D341Med (cell line): ENCODE data around the gene KDELR1.
A peak's percentile ranks its signal among the peaks of the same experiment; 100 is the strongest.
"Not testable (repeated sequence)": the region's sequence is repeated elsewhere in the genome, so short reads cannot be mapped to it uniquely, and the experiment has no call there.

Experiments
- DNase-seq: peaks from one replicate; pipeline ENCODE4 v3.0.0; 2012; ENCODE audit warnings: low spot score

The KDELR1 gene

DNA sequence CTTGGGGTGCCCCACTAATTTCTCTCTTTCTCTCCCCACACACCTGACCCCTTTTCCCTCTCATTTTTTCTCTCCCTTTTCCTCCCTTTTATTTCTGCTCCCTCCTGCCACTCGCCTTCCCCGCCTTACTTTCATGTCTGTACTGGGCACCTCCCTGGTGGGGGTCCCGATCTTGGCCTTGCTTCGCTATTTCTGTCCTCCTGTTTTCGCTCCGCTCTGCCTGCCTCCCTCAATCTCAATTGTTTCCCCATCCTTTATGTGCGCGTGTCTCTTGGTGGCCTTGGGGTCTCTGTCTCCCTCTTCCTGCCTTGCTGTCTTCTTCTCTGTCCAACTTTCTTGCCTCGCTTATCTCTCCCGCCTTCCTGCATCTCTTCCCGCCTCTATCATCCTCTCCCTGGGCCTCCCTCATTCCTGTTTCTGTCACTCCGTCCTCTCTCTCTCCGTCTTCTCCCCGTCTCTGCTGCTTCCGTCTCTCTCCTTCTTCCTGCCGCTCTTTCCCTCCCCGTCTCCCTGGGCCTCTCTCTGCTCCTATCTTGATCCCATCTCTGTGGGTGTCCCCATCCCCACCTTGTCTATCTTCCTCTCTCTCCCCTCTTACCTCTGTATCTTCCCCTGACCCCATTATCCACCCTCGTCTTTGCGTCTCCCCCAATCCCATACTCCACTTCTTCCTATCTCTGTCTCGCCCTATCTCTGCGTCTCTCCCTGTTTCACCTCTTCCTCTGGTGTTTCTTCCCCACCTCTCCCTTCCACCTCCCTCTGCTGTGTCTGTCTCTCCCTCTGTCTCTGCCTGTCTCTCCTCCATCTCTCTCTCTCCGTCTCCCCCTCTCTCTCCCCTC, 6.1 kb upstream of the KDELR1 start:
- no peak for DNase-seq

DNA sequence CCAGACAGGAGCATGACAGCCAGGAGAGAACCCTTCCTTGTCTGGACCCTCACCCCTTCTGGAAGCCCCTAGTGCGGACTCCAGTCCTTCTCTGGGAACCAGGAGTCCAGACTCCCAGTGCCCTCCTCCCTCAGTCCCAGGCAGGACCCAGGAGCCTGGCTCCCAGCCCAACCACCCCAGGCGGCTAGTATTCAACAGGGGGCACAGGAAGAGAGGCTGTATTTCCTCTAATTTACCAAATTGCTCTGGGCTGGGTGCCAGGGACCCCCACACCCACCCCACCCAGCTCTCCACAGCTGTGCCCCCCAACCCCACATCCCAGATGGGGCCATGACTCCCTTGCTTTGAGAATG, 5.4 kb upstream of the KDELR1 start:
- DNase-seq, result no peak

- no peak for DNase-seq
Observed at GRCh38 chr19:48396016-48396823, 4.9 kb upstream of the KDELR1 start.

DNA sequence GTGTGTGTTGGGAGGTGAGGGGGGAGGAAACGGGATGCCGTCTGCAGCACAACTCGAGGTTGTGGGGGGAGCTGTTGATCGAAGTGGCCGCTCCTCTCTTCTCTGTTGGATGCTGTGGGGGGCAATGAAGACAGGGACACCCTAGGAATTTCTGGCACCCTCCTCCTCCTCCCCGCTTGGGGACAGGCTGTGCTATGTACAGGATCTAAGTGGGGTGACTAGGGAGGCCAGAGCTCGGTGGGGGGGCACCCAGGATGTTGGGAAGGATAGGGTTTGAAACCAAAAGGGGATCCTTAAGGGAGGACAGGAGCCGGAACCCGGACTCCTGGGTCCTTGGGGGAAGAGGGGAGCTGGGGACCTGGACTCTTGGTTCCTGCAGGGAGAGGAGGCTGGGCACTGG, 4.1 kb upstream of the KDELR1 start:
- no peak for DNase-seq

DNA sequence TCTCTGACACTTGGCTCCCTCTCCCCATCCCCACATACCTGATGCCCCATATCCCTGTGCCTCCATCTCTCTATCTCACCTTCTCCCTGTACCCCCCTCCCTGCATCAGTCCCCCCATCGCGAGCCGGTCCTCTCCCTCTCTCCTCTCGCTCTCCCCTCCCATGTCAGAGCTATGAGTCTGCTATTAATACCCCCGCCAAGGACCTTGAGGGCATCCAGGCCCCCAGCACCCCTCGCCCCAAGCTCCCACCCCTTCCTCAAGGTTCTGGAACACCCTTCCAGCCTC, 3.8 kb upstream of the KDELR1 start:
- DNase-seq, result no peak

DNA sequence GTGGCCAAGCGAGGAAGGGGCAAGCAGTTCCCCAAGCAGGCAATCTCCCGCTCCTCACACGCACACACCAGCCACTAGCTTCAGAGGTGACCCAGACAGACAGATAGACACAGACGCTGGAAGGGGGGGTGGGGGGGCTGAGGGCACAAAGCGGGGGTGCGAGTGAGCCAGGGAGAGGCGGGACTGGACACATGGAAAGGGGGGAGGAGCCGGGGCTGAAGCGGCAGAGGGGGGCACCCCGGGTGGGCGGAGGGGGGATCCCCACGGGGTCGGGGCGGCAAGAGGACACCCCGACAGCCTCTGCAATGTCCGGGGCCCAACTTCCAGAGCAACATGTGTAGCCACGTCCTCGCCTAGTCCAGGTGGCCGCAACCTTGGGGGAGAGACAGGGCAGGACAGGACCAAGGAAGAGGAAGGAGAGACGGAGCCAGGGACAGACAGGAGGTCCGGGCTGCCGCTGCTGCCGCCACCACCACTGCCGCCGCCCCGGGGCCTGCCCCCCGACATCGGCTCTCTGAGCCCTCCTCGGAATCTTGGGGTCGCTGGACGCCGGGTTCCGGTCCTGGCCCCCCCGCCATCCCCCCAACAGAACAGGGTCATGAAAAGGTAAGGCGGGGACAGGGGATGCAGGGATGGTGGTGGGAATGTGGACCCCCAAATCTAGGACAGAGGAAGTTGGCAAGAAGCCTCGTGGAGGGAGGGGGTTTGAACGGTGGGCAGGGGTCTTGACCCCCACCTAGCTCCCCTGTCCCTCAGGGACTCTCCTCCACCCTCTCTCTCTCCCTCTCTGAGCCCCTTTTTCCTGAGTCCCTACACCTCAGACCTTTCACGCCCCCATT, 3.2 kb upstream of the KDELR1 start:
- no peak for DNase-seq

DNA sequence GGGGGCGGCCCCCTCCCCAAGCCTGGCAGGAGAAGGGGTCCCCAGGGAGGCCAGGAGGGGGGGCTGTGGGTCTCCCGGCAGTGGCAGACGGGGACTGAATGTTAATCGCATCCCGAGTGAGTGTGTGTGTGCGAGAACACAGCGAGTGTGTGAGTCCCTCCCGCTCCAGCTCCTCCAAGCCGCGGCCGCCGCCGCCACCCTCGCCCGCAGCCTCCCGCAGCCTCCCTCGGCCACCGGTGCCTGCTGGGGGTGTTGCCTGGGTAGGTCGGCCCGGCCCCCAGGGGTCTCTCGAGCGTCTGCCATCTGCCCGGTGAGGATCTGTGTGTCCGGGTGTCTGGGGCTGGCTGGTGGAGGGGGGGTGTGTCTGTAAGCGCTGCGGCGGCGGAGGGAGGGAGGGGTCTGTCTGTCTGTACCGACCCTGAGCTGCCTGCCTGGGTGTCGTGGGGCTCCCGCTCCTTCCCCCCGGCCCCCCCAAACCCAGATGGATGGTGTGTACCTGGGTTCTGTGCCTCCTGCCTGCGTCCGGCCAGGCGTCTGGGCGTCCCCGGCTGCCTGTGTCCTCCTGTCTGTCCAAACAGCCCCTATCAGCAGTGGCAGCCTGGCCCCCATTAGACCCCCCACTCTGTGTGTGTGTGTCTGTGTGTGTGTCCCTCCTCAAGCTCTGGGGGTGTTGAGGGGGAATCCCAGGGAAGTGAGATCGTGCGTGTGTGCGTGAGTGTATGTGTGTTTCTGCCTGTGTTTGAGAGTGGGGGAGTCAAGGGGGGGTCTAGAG, 2.4 kb upstream of the KDELR1 start, which contains the start of gene GRIN2D:
GRIN2D (plus strand) TSS at position 110 of the 772 bp plus-strand sequence. CDS start 4,725 bp downstream, outside the sequence.
- DNase-seq, result peak; percentile 86

- no peak for DNase-seq
Observed at GRCh38 chr19:48392860-48393558, 1.7 kb upstream of the KDELR1 start.

- not testable (repeated sequence) for DNase-seq
Observed at GRCh38 chr19:48392006-48392344, 624 bp upstream of the KDELR1 start.

- peak; percentile 81 for DNase-seq
Observed at GRCh38 chr19:48390188-48391099, 907 bp downstream of the KDELR1 start.

GRCh38 chr19:48386981-48387380, 4.4 kb downstream of the KDELR1 start:
- DNase-seq, result no peak

DNA sequence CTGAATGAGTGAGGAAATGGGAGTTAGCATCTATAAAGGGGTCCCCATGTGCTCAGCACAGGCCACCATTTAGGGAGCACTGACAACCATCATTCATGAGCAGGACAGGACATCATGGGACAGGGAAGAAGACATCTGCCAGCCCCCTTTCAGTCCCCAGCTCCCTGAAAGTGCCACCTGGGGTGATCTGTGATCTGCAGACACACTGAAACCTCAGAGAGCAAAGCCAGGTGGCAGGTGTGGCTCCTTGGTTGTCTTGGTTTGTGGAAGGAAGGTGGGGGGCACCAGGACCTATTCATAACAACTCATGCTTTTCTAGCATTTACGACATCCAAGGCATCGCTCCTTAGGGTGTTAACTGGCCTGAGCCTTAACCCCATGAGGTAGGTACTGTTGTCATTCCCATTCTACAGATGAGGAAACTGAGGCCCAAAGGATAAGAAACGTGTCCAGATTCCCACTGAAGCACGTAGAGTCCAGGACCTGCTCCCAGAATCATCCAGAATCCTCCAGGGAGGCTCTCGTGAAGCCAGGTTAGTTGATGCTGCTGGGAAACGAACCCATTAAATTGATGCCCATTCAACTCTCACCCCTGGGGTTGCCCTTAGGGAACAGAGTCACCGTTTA, 5.8 kb downstream of the KDELR1 start:
- DNase-seq, result no peak

DNA sequence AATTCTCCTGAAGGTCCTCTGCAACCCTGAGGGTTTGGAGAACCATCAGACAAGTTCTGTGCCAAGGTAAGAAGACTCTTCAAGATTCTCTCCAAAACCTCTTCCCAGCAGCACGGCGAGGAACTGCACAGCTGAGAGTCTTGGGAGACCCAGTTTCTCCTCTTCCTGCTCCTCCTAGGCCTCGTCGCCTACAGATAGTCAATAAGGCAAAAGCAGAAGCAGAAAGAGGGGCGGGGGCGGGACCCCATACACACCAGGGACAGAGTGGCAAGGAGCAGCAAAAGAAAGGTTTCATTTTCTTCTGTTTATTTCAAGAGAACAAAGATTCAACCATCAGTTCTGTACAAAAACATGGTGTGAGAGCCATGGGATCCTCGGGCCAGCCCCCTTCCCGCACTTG, 9.1 kb downstream of the KDELR1 start:
- DNase-seq, result no peak

GRCh38 chr19:48381178-48381950, 10.0 kb downstream of the KDELR1 start:
- DNase-seq, result no peak

- no peak for DNase-seq
Observed at GRCh38 chr19:48379058-48379457, 12.3 kb downstream of the KDELR1 start.

- no peak for DNase-seq
Observed at GRCh38 chr19:48378194-48378570, 13.2 kb downstream of the KDELR1 start.

- no peak for DNase-seq
Observed at GRCh38 chr19:48373567-48373966, 17.8 kb downstream of the KDELR1 start.

DNA sequence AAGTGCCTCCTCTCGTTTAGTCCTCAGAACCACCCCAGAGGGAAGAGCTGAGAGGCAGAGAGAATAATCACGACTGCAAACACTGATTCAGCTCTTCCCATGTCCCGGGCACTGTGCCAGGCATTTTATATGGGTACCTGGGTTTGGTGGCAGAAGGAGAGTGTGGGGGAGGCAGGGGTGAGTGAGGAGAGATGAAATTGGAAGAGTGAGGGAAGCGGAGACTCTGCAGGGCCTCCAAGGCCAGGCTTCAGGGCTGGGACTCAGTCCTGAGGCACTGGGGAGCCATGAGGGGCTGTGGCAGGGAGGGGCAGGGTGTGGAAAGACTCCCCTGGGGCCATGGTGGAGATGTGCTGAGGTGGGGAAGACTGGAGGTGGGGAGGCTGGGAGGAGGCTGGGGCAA, 18.4 kb downstream of the KDELR1 start:
- no peak for DNase-seq

DNA sequence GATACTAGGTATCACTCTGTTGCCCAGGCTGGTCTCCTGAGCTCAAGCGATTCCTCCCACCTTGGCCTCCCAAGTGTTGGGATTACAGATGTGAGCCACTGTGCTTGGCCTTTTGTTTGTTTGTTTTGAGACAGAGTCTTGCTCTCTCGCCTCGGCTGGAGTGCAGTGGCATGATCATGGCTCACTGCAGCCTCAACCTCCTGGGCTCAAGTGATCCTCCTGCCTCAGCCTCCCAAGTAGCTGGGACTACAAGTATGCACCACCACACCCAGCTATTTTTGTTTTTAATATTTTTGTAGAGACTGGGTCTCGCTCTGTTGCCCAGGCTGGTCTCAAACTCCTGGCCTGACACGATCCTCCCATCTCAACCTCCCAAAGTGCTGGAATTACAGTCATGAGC, 19.6 kb downstream of the KDELR1 start:
- not testable (repeated sequence) for DNase-seq
